Inferior parietal cortex (tissue), 1 donor: ENCODE results near the gene ANAPC16.
"Not testable (repeated sequence)": the region's sequence is repeated elsewhere in the genome, so short reads cannot be mapped to it uniquely, and the experiment has no call there.

Experiments
- DNase-seq: peaks from one replicate; pipeline ENCODE4 v3.0.0-alpha.2; 2016; ENCODE audit errors: extremely low spot score

Gene ANAPC16

DNA sequence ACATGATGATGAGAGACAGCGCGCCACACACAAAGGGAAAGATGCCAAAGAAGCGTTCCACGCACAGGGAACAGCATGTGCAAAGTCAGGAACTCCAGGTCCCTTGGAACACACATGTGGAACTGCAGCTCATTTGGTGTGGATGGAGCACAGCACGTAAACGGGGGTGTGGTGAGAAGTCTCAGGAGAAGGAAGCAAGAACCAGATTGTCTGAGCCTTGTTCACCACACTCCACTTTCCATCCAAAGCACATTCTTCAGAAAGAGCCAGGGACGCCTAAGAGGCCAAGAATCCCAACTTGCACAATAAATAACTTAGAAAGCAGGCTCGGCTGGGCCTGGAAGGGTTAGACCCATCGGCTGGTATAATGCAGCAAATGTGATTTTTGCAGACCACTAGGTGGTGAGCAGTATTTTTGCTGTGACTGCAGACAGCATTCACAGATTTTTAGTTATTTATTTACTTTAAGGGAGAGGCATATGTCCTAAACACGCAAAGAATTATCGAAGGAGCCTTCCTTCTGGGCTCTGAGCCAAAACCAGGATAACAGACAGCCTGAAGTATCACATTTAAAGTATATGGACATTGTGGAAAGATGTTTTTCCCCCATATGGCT, 28.1 kb downstream of the ANAPC16 start:
- peak; percentile 60 for DNase-seq

DNA sequence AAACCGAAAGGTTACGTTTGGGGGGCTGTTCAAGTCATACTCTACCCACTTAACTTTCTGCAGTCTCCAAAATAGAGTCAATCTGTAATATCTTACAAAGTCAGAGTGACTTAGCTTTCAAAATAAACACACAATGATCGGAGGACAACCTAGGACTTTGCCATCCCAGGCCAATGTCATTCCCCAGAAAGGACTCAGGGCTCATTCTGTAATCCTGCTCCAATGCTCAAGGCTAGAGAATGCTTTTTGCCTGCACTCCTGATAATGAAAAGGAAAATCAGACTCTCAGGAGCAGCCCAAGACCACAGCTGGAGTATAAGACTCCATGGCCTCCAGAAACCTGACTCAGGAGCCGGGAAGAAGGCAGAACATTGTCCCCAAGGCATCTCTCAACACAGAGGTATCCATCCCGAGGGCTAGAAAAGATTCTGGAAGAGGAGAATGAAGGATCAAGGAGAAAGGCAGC, 28.8 kb downstream of the ANAPC16 start:
- DNase-seq = no peak

DNA sequence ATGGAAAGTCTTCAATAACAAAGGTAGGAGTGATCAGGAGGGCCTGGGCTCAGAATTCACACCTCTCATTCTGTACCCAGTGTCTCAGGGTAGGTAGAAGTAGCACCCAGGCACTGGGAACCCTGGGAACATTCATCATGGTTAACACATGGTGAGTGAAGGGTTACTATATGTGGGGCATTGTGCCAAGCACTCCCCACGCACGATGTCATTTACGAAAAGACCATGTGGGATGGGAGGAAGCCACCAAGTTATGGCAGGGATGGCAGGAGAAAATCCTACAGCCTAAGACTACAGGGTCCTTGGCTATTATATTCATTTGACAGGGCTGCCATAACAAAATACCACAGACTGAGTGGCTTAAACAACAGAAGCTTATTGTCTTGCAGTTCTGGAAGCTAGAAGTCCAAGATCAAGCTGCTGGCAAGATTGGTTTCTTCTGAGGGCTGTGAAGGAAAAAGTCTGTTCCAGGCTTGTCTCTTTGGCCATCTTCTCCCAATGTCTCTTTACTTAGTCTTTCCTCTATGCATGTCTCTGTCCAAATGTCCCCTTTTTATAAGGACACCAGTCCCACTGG, 30.2 kb downstream of the ANAPC16 start:
- no peak for DNase-seq

DNA sequence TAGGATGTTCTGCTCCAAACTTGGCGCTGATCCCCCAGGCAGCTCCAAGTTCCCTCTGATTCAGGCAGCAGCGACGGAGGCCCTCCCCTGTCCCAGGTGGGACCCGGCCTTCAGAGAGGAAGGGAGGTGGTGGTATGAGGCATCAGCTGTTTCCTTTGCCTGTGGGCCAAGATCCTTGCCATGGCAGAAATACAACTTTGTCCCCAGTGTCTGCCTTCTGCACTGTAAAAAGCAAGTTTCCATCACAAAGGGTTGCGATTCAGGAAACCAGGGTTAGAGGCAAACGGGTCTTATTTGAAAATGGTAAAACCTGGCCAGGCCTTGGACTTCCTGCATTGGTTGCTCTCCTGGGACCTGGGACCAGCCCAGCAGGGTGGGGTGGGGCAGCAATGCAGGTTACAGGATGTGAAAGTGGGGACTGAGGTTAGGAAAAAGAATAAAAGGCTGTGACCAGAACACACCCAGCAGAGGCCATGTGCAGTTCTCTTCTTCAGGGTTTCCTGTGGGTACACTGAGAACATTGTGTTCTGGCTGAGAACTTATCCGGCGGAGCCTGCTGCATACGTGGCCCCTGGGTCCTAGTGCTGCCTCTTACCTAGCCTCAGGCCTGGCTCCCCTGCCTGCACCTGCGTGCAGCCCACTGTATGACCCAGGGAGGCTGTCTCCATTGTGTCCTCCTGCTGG, 32.8 kb downstream of the ANAPC16 start:
- DNase-seq = peak; percentile 79

DNA sequence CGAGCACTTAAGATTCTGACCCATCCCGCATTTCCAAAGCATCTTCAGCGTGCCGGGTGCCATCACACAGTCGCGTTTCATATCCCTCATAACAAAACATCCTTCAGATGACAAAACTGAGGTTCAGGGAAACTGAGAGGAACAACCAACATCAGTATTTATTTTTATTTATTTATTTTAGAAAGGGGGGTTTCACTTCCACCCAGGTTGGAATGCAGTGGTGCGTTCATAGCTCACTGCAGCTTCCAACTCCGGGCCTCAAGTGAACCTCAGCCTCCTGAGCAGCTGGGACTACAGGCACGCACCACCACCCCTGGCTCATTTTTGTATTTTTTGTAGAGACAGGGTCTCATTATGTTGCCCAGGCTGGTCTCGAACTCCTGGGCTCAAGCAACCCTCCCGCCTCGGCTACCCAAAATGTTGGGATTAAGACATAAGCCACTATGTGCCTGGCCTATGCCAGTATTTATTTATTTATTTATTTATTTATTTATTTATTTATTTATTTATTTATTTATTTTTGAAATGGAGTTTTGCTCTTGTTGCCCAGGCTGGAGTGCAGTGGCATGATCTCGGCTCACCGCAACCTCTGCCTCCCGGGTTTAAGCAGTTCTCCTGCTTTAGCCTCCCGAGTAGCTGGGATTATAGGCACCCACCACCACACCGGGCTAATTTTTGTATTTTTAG, 33.5 kb downstream of the ANAPC16 start:
- DNase-seq = not testable (repeated sequence)

DNA sequence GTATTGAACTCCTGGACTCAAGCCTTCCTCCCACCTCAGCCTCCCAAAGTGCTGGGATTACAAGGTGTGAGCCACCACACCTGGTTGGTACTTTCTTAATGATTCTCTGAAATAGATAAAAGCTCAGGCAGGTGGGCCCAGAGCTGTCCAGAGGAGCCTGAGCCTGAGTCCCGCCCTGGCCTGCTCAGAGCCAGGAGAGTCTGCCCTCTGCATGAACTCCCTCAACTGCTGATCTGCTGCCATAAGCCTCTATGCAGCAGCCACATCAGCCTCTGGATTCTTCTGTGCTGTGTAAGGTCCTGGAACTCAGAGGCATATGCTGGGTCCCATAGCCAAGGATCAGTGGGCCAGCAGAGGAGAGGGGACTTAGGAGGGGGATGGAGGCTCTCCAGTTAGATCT, 34.9 kb downstream of the ANAPC16 start:
- DNase-seq = no peak

DNA sequence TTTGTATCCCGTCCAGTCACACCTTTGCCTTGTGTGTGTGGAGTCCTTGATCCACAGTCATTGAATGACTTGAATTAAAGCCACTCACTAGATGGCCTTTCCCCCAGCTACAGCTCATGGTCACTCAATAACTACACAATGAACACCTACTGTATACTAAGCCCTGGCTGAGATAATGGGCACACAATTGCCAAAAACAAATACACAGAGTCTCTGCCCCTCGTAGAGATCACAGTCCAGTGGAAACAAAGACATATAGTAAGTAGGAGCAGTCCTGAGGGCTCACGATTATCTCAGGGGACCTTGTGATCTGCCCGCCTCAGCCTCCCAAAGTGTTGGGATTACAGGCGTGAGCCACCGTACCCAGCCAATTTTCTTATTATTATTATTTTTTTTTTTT, 35.8 kb downstream of the ANAPC16 start:
- no peak for DNase-seq

DNA sequence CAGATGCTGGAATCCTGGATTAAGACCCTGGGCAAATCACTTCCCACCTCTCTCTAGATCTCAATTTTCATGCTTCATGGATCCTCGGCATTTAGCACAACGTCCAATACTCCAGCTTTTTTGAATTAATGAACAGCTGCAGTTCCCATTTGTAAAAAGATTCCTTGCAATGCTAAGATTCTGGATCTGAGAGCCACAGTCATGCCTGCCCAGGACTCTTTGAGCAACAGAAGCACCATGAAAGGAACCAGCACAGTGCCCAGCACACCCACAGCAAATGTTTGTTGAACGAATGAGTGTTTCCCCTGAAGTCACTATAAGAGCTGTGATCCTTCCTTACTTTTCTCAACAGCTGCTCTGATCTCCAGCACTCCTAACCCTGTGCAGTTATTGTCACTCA, 37.2 kb downstream of the ANAPC16 start:
- no peak for DNase-seq

DNA sequence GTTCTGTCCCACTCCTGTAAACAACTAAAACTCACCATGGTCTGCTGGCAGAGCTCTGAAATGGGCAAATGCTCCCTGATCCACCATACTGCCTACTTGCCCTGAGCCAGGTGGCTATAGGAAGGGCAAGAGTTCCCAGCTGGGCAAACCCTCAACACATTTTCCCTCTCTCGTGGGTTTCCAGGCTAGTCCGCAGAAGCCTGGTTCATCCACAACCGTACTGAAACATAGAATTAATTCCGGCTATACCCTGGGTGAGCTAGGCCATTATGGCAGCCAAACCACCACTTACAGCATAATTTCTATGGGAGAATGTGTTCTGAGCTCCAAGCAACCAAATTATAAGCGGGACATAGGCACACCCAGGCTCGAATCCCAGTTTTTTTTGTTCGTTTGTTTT, 37.8 kb downstream of the ANAPC16 start:
- no peak for DNase-seq

DNA sequence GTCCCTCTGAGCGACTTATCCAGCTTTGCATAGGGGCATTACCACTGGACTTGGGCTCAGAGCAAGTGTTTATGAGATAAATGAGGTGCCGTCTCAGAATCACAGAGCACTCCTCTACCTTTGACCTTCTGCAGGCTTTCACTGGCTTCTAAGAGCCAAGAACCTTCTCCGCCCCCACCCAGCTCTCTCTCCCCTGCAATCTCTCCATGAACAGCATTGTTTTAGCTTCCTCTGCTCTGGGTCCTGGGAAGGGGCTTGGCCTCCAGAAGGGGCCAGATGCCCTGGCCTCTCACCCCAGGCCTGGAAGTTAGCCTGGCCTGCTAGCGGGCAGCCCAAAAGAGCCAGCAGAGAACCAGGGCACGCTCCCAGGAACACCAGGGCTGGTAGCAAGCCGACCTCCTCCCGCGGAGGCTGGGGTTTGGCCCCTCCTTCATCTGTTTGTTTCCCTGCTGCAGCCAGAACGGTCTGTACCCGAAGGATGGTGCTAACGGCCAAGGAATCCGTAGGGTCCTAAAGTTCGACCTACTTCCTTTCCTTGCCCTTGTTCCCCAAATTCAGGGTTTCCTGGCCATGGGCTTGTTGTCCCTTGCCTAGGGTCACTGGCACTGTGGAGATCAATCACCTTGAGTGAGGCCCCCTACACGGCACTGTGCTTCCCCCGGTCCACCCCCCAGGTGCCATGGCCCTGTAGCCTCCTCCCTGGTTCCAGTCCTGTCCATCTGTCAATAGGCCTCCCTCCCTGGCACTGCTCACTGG, 39.2 kb downstream of the ANAPC16 start:
- DNase-seq = peak; percentile 91

DNA sequence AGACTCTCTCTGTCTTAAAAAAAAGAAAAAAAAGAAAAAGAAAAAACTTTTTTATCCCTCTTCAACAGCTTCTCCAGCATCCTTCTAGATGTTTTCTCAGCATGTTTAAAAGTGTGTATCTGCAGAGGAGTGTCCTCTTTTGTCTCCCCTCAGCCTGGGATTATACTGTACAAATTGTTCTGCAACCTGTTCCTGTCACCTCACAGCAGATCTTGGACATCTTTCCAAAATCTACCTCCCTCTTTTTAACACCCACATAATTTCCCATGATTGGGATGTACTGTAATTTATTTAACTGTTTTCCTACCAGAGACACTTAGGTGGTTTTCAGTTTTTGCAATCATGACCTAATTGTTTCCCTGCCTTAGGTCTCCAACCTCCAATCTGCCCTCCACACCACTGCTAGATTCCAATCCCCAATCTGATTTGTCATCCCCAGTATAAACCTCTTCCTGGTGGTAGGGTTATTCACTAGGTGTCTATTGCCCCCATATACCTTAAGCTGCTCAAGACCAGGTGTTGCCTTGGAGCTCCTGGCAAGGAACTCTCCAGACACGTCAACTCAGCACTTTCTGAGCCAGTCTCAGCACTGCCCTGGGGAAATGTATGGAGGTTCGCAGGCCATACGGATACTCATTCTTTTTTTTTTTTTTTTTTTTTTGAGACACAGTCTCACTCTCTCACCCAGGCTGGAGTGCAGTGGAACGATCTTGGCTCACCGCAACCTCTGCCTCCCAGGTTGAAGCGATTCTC, 40.3 kb downstream of the ANAPC16 start:
- DNase-seq = no peak

DNA sequence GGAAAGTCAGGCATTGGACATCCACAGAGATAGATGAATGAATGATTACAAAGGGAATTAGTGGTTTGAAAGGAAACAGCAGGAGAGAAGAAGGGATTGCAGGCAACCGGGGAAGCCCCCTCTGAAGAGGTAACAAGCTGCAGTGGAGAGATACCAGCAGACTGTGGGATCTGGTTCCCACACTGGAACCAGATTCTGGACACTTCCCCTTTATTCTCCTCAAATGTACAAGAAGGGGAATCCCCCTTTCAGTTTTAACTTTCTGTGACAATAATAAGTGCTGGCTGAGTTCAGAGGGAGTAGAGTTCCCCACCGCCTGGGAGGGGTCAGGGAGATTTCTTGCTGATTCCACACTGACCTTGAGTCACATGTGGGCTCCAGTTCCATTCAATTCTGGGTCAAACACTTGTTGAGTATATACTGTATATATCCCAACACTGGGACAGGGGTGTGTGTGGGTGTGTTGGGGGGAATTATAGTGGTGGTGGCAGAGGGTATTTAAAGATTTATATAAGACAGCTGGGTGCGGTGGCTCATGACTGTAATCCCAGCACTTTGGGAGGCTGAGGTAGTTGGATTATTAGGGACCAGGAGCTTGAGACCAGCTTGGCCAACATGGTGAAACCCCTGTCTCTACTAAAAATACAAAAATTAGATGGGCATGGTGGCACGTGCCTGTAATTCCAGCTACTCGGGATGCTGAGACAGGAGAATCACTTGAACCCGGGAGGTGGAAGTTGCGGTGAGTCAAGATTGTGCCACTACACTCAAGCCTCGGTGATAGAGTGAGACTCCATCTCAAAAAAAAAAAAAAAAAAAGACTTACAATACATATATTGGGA, 41.5 kb downstream of the ANAPC16 start:
- no peak for DNase-seq

DNA sequence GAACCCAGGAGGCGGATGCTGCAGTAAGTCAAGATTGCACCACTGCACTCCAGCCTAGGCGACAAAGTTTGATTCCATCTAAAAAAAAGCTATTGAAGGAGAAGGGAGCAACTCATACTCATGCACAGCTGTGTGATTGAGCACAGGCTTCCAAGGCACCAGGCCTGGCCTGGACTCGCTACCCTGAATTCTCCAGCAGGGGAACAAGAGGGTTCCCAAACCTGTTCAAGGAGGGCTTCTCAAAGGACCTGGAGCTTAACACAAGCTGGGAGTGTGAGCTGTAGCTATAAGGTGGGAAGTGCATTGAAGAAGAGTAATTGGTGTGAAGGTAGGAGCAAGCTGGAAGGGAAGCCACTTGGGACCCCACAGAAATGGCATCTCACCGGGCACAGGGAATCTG, 42.8 kb downstream of the ANAPC16 start:
- DNase-seq = no peak

DNA sequence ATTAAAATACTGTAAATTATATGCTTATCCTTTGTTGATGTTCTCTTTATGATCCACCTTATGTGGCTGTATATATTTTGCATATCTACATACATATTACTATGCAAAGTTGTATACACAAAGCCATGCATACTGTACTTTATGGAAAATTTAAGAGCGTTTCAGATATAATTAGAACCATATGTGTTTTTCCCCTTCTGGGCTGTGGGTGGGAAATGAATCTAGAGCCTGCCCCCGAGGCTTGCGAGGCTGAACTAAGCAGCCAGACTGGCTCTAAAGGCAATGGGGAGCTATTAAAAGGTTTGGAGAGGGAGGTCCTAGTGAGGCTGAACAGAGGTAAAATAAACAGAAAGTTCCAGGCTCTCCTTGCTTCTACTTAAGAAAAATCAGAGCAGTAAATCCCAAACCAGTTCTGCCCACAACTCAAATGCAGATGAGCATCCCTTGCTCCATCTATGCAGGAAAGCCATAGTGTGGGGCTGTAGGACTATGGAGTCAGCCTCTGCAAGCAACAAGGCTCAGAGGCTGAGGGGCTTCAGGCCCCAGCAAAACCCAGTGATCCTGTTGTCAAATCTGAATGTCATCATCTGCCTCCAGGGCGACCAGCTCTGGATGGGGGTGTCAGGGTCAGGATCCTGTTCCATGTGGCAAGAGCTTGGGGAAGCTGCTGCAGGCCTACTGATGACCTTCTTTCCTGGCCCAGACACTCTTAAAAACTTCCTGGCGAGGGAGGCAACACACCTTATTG, 43.9 kb downstream of the ANAPC16 start:
- no peak for DNase-seq

DNA sequence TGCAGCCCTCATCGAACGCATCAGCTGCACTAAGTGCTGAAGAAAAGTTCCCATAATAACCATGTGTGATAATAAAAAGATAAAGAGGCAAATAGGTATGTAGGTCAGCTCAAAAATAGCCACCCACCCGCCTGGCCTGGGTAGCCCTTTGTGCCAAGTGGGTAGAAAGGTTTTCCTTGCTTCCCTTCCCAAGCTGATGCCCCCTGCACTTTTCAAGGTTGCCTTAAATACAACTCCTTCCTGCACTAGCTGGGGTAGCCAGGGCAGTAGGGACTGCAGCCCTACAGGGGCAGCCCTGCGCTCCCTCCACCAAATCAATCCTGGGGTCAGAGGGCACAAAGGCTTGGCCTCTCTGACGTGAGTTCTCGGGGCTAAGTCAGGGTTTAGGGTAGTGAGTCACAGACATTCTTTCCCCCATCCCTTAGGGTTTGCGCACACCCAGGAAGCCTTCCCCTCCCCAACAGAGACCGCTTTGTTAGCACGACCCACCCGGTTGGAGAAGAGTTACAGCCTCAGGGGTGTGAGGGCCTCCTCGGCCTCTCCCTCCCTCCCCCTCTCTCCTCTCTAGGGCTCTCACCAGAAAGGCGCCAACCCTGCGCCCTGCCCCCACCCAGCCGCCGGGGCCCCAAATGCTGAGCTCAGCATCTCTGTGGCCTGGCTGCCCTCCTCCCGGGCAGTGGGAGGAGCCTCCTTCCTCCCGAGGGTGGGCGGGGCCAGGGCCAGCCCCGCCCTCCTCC, 44.6 kb downstream of the ANAPC16 start:
- DNase-seq = no peak

DNA sequence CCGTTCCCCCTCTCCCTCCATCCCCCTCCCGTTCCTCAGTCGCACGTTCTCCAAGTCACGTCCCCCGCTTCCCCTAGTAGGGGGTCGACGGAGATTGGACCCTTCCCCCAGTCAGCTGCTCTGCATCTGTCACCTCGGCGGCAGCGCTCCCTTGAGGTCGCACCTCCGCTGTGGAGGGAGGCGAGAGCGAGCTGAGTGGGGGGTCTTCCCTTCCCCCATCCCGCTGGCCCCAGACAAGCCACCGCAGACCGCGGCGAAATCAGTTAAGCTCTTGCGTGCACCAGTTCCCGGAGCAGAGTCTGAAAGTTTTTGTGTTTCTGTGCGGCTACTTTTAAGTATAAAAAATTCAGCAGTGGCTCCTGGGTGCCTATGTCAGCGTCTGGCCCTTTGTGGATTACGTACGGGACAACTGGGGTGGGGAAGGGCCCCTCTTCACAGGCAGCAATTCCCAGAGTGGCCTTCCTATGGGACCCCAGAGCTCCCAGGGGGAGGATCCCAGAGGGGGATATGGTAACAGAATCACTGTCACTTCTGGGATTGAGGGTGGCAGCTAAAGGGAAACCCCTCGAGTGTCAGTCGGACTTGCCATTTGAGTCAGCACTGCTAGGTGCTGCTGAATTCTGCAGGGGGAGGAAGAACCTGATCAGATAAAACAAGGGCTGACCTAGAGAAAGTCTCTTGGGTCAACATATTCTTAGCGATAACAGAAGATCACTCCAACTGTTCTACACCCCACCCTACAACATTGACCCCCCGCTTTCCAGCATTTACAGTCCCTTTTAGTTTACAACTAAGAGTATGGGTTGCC, 45.4 kb downstream of the ANAPC16 start:
- no peak for DNase-seq

DNA sequence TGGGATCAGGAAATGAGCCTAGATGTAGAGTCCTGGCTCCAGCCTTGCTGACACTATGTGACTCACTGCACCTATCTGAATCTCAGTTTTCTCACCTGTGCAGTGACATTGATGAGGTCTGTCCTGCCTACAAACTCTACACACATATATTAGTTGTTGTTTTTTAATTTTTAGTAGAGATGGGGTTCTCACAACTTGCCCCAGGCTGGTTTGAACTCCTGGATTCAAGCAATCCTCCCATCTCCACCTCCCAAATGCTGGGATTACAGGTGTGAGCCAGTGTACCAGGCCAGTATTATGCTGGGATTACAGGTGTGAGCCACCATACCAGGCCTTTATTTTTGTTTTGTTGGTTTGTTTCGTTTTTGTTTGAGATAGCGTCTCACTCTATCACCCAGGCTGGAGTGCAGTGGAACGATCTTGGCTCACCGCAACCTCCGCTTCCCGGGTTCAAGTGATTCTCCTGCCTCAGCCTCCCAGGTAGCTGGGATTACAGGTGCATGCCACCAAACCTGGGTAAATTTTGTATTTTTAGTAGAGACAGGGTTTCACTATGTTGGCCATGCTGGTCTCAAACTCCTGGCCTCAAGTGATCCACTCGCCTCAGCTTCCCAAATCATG, 46.1 kb downstream of the ANAPC16 start:
- DNase-seq = no peak
